Erythroblast (primary cell): Measurements from ENCODE around the gene GPR39.

Experiments used
- GATA1 ChIP-seq: IDR thresholded peaks from 2 replicates; pipeline ENCODE4 v1.6.1; 2011; ENCODE audit warnings: low read depth, mild to moderate bottlenecking, control low read depth, low read length, moderate library complexity
- POLR2A ChIP-seq: IDR thresholded peaks from 2 replicates; pipeline ENCODE4 v1.6.1; 2011; ENCODE audit warnings: mild to moderate bottlenecking, low read length

DNA sequence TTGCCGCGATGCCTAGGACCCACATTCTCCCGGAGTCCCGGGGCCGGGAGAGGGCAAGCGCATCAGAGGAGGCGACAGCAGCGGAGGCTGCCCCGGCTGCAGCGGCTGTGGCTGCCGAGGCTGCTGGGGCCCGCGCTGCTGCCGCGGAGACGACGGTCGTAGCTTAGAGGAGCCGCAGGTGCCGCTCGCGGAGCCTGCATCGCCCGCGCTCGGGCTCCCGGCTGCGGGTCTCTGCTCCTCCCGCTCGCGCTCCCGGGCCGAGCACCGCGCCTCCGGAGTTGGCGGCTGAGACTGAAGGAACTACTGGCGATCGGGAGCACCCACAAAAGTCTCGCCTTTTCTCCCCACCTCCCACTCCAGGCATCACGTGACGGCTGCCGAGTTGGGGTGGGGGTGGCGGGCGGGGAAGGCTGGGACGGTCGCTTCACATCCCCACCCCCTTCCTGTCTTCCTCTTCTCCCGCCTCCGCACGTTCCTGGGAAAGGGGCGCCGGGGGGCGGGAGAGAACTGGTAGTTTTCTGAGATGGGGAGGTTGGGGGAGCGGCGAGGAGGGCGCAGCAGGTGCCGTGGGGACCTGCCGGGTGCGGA lies 253.4 kb downstream of the GPR39 start, which contains the start of gene LYPD1:
- no peak for TF ChIP-seq GATA1
- no peak for TF ChIP-seq POLR2A
